Measurements from ENCODE around the gene DHCR7. TPM values are rescaled to one million over a fixed set of nuclear protein-coding genes. Genes with fewer than 3 reads are reported as not detected.

DHCR7 gene
- total and polyA plus RNA-seq, 2 experiments from 2014 or later, result 84.0 to 166 TPM

DNA sequence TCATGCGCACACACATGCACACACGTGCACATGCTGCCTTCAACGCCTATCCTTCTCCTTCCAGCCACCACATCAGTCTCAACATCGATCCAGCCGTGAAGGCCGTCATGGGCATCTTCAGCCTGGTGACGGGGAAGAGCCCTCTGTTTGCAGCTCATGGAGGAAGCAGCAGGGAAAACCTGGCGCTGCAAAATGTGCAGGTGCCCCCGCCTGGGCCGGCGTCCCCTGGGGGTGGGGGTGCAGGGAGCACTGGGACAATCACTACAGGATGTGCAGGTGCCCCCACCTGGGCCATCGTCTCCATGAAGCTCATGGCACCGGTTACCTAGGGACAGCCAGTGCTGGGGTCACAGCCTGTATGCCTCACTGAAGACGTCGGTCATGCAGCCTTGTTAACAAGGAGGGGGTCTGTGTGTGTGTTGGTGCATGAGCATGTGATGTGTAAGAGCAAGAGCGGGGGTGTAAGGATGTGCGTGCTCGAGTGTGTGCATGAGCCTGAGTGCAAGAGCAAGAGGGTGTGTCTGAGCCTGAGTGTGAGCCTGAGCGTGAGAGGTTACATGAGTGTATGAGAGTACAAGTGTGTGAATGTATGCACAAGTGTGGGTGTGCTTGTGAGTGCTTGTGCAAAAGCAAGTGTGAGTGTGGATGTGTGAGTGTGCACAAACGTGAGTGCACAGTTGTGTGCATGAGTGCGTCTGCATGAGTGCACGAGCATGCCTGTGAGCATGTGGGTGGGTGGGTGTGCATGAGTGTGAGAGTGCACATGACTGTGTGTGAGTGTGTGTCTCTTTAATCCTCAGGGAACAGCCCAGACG, 36.3 kb upstream of the DHCR7 start:
- H3K4me3 Mint-ChIP-seq, result no peak overlapping the region
- peaks cover under 1% of the 10 kb centered on the region for H3K27me3 Mint-ChIP-seq (ENCODE audit: insufficient read depth, low read depth, poor library complexity)
- Histone ChIP-seq H3K4me3 (no peak overlapping the region), H3K9me2 (ENCODE audit: insufficient read depth) (no peaks in the 10 kb centered on the region), H2AFZ (no peak overlapping the region), H3K4me2 (no peak overlapping the region), H3K27ac (ENCODE audit: low read depth) (no peak overlapping the region), H3F3A (replicated peaks; ENCODE audit: low read depth) (no peaks in the 10 kb centered on the region), H3K36me3 (ENCODE audit: insufficient read depth) (peaks cover 10% of the 10 kb centered on the region), H3K4me1 (ENCODE audit: insufficient read depth) (no peaks in the 10 kb centered on the region), H4K20me1 (replicated peaks; ENCODE audit: insufficient read depth) (no peaks in the 10 kb centered on the region), H3K27me3 (ENCODE audit: insufficient read depth) (no peaks in the 10 kb centered on the region), H3K79me2 (replicated peaks; ENCODE audit: insufficient read depth) (no peaks in the 10 kb centered on the region)
- H3K9me3 Mint-ChIP-seq, result no peaks in the 10 kb centered on the region
- peaks cover 54% of the 10 kb centered on the region for H3K36me3 Mint-ChIP-seq (ENCODE audit: low read depth)
- H3K27ac Mint-ChIP-seq, result no peak overlapping the region
- ATAC-seq (no peak), DNase-seq (ENCODE audit: low spot score) (no peak)
- no peak for TF ChIP-seq NANOG (IDR thresholded peaks at IDR 0.05; ENCODE audit: borderline replicate concordance)
- TF ChIP-seq REST (IDR thresholded peaks at IDR 0.05; ENCODE audit: unreplicated experiment), result no peak
- no peak for TF ChIP-seq STAT1 (IDR thresholded peaks at IDR 0.05; ENCODE audit: unreplicated experiment)
- no peak for TF ChIP-seq JUNB (IDR thresholded peaks at IDR 0.05; ENCODE audit: unreplicated experiment)
- TF ChIP-seq CTCF (conservative IDR thresholded peaks at IDR 0.05; ENCODE audit: low read depth in 2 of 2), result no peak
- peaks cover 2% of the 10 kb centered on the region; the same call in 2 of the 3 replicates for H3K4me1 Mint-ChIP-seq

- Histone ChIP-seq H2AFZ (no peak overlapping the region), H3K9me2 (ENCODE audit: insufficient read depth) (no peaks in the 10 kb centered on the region), H3K27me3 (ENCODE audit: insufficient read depth) (no peaks in the 10 kb centered on the region), H3F3A (replicated peaks; ENCODE audit: low read depth) (no peaks in the 10 kb centered on the region), H3K79me2 (replicated peaks; ENCODE audit: insufficient read depth) (no peaks in the 10 kb centered on the region), H3K4me1 (ENCODE audit: insufficient read depth) (no peaks in the 10 kb centered on the region), H4K20me1 (replicated peaks; ENCODE audit: insufficient read depth) (no peaks in the 10 kb centered on the region), H3K4me3 (no peak overlapping the region), H3K27ac (ENCODE audit: low read depth) (no peak overlapping the region), H3K4me2 (no peak overlapping the region), H3K36me3 (ENCODE audit: insufficient read depth) (peaks cover 10% of the 10 kb centered on the region)
- no peak for TF ChIP-seq ETS1 (IDR thresholded peaks at IDR 0.05)
- TF ChIP-seq POLR2AphosphoS5 (IDR thresholded peaks at IDR 0.05; ENCODE audit: low read depth), result no peak
- no peak for TF ChIP-seq JUNB (IDR thresholded peaks at IDR 0.05; ENCODE audit: unreplicated experiment)
- TF ChIP-seq EZH2phosphoT487 (IDR thresholded peaks at IDR 0.05; ENCODE audit: unreplicated experiment), result no peak
- TF ChIP-seq ZNF331 (CRISPR knock-in tag; IDR thresholded peaks at IDR 0.05; ENCODE audit: low read depth), result no peak
- TF ChIP-seq CTCF (conservative IDR thresholded peaks at IDR 0.05; ENCODE audit: low read depth in 2 of 2), result no peak
- peaks cover 53% of the 10 kb centered on the region for H3K36me3 Mint-ChIP-seq (ENCODE audit: low read depth)
- H3K4me1 Mint-ChIP-seq, result peaks cover 2% of the 10 kb centered on the region; the same call in 2 of the 3 replicates
- H3K4me3 Mint-ChIP-seq, result no peak overlapping the region
- no peak overlapping the region for H3K27ac Mint-ChIP-seq
- H3K9me3 Mint-ChIP-seq, result no peaks in the 10 kb centered on the region
- H3K27me3 Mint-ChIP-seq (ENCODE audit: insufficient read depth, low read depth, poor library complexity), result no peaks in the 10 kb centered on the region
- no peak for ATAC-seq
- no peak for DNase-seq (ENCODE audit: low spot score)
Measured at GRCh38 chr11:71483692-71484091, 35.5 kb upstream of the DHCR7 start.

All from GM23338 (cell line).